Neuronal stem cell (in vitro differentiated cells): ENCODE results near the gene CDH13.
A peak's percentile ranks its signal among the peaks of the same experiment; 100 is the strongest.

Experiments
- DNase-seq: peaks from one replicate; pipeline ENCODE4 v3.0.0-alpha.2; 2013; ENCODE audit warnings: low spot score
- H2AFZ ChIP-seq: one replicate; pipeline ENCODE4 v1.6.1; 2013; ENCODE audit warnings: mild to moderate bottlenecking, low read length, inconsistent platforms
- H2AK5ac ChIP-seq: 2 replicates; pipeline ENCODE4 v1.6.1; 2013; ENCODE audit warnings: low read depth, mild to moderate bottlenecking, inconsistent platforms, low read length, moderate library complexity, mixed read lengths
- H2BK120ac ChIP-seq: 2 replicates; pipeline ENCODE4 v1.6.1; 2013; ENCODE audit warnings: low read depth, mild to moderate bottlenecking, inconsistent platforms, low read length, moderate library complexity, mixed read lengths
- H2BK12ac ChIP-seq: one replicate; pipeline ENCODE4 v1.6.1; 2013; ENCODE audit warnings: low read length, inconsistent platforms
- H2BK15ac ChIP-seq: 2 replicates; pipeline ENCODE4 v1.6.1; 2013; ENCODE audit warnings: mild to moderate bottlenecking, low read length, inconsistent platforms, mixed read lengths
- H2BK5ac ChIP-seq: one replicate; pipeline ENCODE4 v1.6.1; 2013; ENCODE audit warnings: inconsistent platforms, mild to moderate bottlenecking, low read length, moderate library complexity
- H3K14ac ChIP-seq: one replicate; pipeline ENCODE4 v1.6.1; 2013; ENCODE audit warnings: low read length, inconsistent platforms
- H3K18ac ChIP-seq: 2 replicates; pipeline ENCODE4 v1.6.1; 2013; ENCODE audit warnings: low read length, inconsistent platforms
- H3K23ac ChIP-seq: 2 replicates; pipeline ENCODE4 v1.6.1; 2013; ENCODE audit warnings: low read depth, mild to moderate bottlenecking, mixed read lengths, low read length, inconsistent platforms; ENCODE audit not compliant: poor library complexity
- H3K27ac ChIP-seq: replicated peaks from 3 replicates; pipeline ENCODE4 v1.5.1; 2013; ENCODE audit warnings: low read length, inconsistent platforms
- H3K27me3 ChIP-seq, 3 experiments: 2 replicates each; pipeline ENCODE4 v1.6.1; 2013; ENCODE audit warnings: low read length in 3 of 3, mild to moderate bottlenecking in 2 of 3, inconsistent platforms in 1 of 3, low read depth in 1 of 3, mixed read lengths in 1 of 3, moderate library complexity in 1 of 3; ENCODE audit not compliant: control insufficient read depth in 3 of 3, insufficient read depth in 3 of 3
- H3K36me3 ChIP-seq, 2 donors: replicated peaks in 1 of 2; 2 replicates each; pipeline ENCODE4 v1.6.1; 2013; ENCODE audit warnings: low read length in 2 of 2; ENCODE audit not compliant: control insufficient read depth in 2 of 2, insufficient read depth in 2 of 2
- H3K4ac ChIP-seq: 2 replicates; pipeline ENCODE4 v1.6.1; 2013; ENCODE audit warnings: inconsistent platforms, mild to moderate bottlenecking, low read length, moderate library complexity
- H3K4me1 ChIP-seq, 2 donors: 1 replicate in 1 of 2; 2 replicates in 1 of 2; pipeline ENCODE4 v1.6.1; 2013; ENCODE audit warnings: low read length in 2 of 2, low read depth in 1 of 2; ENCODE audit not compliant: control insufficient read depth in 2 of 2, insufficient read depth in 1 of 2
- H3K4me2 ChIP-seq: one replicate; pipeline ENCODE4 v1.6.1; 2013; ENCODE audit warnings: mild to moderate bottlenecking, low read length, inconsistent platforms; ENCODE audit not compliant: insufficient read depth, poor library complexity, severe bottlenecking
- H3K4me3 ChIP-seq, 2 donors: 2 replicates each; pipeline ENCODE4 v1.5.1; 2013; ENCODE audit warnings: low read length in 2 of 2, mild to moderate bottlenecking in 2 of 2, inconsistent platforms in 1 of 2, moderate library complexity in 1 of 2
- H3K79me1 ChIP-seq: one replicate; pipeline ENCODE4 v1.6.1; 2013; ENCODE audit warnings: low read depth, mild to moderate bottlenecking, inconsistent platforms, low read length, moderate library complexity
- H3K9ac ChIP-seq: one replicate; pipeline ENCODE4 v1.6.1; 2013; ENCODE audit warnings: mild to moderate bottlenecking, low read depth, low read length, inconsistent platforms; ENCODE audit not compliant: poor library complexity
- H3K9me3 ChIP-seq, 2 donors: replicated peaks in 1 of 2; 2 replicates each; pipeline versions ENCODE3 to v1.6.1; 2013; ENCODE audit warnings: low read length in 2 of 2, mild to moderate bottlenecking in 2 of 2, inconsistent platforms in 1 of 2, low read depth in 1 of 2, mixed read lengths in 1 of 2, moderate library complexity in 1 of 2; ENCODE audit not compliant: control insufficient read depth in 2 of 2, insufficient read depth in 1 of 2
- H4K8ac ChIP-seq: one replicate; pipeline ENCODE4 v1.6.1; 2013; ENCODE audit warnings: low read depth, mild to moderate bottlenecking, inconsistent platforms, low read length, moderate library complexity
- H4K91ac ChIP-seq: one replicate; pipeline ENCODE4 v1.6.1; 2013; ENCODE audit warnings: low read length, low read depth, mild to moderate bottlenecking, inconsistent platforms; ENCODE audit not compliant: poor library complexity
- WGBS, 2 donors: extraction: QIAGEN DNeasy Blood & Tissue Kit; methylation state at CpG; one replicate each; pipeline ENCODE4 v1.1.7; 2013; ENCODE audit warnings: missing lambda C conversion rate in 2 of 2, mixed read lengths in 1 of 2; ENCODE audit not compliant: insufficient read length in 2 of 2, insufficient replicate concordance in 1 of 2; ENCODE audit errors: extremely low coverage in 2 of 2; 5-methylcytosine and 5-hydroxymethylcytosine counted together

CDH13 gene

DNA sequence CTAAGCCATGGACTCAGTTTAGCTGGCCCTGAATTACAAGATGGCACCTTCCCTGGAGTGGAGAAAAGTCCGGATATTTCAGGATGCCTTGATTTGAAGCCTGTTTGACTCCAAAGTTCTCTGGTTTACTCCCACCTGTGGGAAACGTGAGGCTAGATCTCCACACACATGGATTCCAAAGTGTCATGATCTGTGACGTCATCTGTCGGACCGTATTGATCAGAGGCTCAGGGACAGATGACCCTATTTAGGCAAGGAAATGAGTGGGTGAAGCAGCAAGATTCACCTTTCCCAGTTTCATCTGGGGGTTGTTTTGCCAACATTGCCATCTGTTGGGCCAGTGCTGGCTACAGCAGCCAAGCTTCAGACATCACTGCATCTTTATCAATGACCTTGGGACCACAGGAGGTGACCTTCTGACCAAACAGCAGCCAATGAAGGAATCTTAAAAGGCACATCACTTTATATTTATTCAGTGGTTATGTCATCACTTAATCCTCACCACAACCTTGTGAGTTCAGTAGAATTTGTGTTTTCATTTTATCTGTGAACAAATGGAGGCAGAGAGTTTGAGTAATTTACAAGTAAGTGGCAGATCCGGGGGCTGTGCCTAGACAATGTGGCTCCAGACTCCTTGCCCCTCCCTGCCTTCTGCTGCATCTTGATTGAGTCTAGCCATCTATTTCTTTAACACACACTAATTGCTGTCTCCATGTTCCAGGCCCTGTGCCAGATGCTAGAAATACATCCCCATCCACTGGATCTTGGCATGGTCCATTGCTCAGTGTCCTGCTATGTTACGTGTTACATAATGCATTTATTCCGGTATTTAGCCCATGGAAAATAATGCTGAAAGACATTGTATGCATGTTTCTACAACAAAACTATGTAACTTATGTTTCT, 1.5 kb upstream of the CDH13 start:
- no peak for DNase-seq
- no peak overlapping the region for H2BK12ac ChIP-seq
- H3K23ac ChIP-seq, result no peak overlapping the region
- no peak overlapping the region for H4K91ac ChIP-seq
- no peak overlapping the region for H2BK120ac ChIP-seq
- peaks cover 0 to 61% (median 32%) of the 10 kb centered on the region in 3 experiments for H3K27me3 ChIP-seq
- no peak overlapping the region for H2BK5ac ChIP-seq
- no peaks in the 10 kb centered on the region for H3K9me3 ChIP-seq
- H2AK5ac ChIP-seq, result no peak overlapping the region
- no peak overlapping the region for H3K4me3 ChIP-seq
- no peaks in the 10 kb centered on the region for H3K79me1 ChIP-seq
- H3K14ac ChIP-seq, result no peak overlapping the region
- WGBS, 2 donors, result no CpG with 5 or more reads among the region's 8 CpGs
- H3K4ac ChIP-seq, result no peak overlapping the region
- H3K18ac ChIP-seq, result no peak overlapping the region
- no peak overlapping the region for H2BK15ac ChIP-seq
- H3K9ac ChIP-seq, result no peak overlapping the region
- H3K4me1 ChIP-seq, result peaks cover 0 to 9% of the 10 kb centered on the region in 2 donors
- H3K4me2 ChIP-seq, result no peak overlapping the region
- H4K8ac ChIP-seq, result no peak overlapping the region
- no peak overlapping the region for H3K27ac ChIP-seq
- no peaks in the 10 kb centered on the region for H3K36me3 ChIP-seq
- no peak overlapping the region for H2AFZ ChIP-seq

DNA sequence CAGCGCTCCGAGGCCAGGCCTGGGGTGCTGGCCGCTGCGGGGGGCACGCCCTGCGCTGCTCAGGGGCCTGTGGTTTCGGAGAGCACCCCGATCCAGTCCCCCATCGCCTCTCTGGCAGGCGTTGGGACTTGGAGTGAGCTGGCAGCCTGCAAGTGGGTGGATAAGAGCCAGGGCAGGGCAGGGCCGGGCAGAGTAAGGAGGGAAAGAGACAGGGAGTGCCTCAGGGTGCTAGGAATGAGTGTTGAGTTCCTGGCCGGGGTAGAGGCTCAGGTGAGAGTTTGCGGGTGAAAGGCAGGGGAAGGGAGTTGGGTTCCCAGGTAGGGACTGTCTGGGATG, 1.3 kb downstream of the CDH13 start:
- Histone ChIP-seq H4K91ac (no peak overlapping the region), H3K4me2 (peak overlapping the region; percentile 95), H3K4me3 (peak overlapping the region in 1 of 2 donors; percentile 81), H3K4ac (no peak overlapping the region), H3K9me3 (no peaks in the 10 kb centered on the region), H3K27ac (no peak overlapping the region), H3K27me3 (peaks cover 0 to 64% (median 32%) of the 10 kb centered on the region in 3 experiments), H2AK5ac (no peak overlapping the region), H2BK120ac (no peak overlapping the region), H2BK15ac (peak overlapping the region; percentile 35), H3K18ac (peak overlapping the region; percentile 88), H3K23ac (no peak overlapping the region), H2BK5ac (no peak overlapping the region), H3K9ac (peak overlapping the region; percentile 17), H3K4me1 (peaks cover 0 to 9% of the 10 kb centered on the region in 2 donors), H2AFZ (peak overlapping the region; percentile 82), H2BK12ac (peak overlapping the region; percentile 35), H3K36me3 (no peaks in the 10 kb centered on the region), H3K14ac (no peak overlapping the region), H3K79me1 (no peaks in the 10 kb centered on the region), H4K8ac (no peak overlapping the region)
- DNase-seq, result no peak
- WGBS, 2 donors, result no CpG with 5 or more reads among the region's 13 CpGs

DNA sequence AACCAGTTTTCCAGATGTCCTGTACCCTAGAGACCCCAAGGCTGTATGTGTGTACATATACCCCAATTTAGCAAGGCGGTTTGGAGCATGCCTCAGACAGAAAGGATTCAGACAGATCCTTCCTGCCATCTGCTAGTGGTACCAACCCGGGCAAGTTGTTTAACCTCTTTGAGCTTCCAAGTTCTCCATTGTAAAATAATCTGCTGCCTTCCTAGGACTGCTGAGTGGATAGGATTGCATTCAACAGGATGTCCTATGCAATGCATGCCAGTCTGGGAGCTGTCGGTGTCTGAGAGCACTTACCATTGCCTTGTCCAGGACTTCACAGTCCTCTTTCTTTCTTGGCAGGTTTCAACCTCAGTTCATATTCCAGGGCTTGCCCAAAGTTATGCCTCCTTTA, 1.9 kb downstream of the CDH13 start:
- H3K23ac ChIP-seq, result no peak overlapping the region
- H3K9ac ChIP-seq, result no peak overlapping the region
- no peak for DNase-seq
- no peak overlapping the region for H3K4ac ChIP-seq
- peaks cover 0 to 64% (median 30%) of the 10 kb centered on the region in 3 experiments for H3K27me3 ChIP-seq
- no peaks in the 10 kb centered on the region for H3K79me1 ChIP-seq
- no peak overlapping the region for H3K27ac ChIP-seq
- H3K18ac ChIP-seq, result no peak overlapping the region
- H3K4me1 ChIP-seq, result peaks cover 0 to 9% of the 10 kb centered on the region in 2 donors
- no peak overlapping the region for H3K4me3 ChIP-seq
- no peak overlapping the region for H2AK5ac ChIP-seq
- H2BK5ac ChIP-seq, result no peak overlapping the region
- no peak overlapping the region for H3K14ac ChIP-seq
- H2BK120ac ChIP-seq, result no peak overlapping the region
- H2BK12ac ChIP-seq, result no peak overlapping the region
- H3K4me2 ChIP-seq, result no peak overlapping the region
- no peak overlapping the region for H2BK15ac ChIP-seq
- no peak overlapping the region for H4K91ac ChIP-seq
- no peak overlapping the region for H4K8ac ChIP-seq
- H3K9me3 ChIP-seq, result no peaks in the 10 kb centered on the region
- WGBS, 2 donors, result no CpG with 5 or more reads among the region's 3 CpGs
- H3K36me3 ChIP-seq, result no peaks in the 10 kb centered on the region
- H2AFZ ChIP-seq, result no peak overlapping the region

DNA sequence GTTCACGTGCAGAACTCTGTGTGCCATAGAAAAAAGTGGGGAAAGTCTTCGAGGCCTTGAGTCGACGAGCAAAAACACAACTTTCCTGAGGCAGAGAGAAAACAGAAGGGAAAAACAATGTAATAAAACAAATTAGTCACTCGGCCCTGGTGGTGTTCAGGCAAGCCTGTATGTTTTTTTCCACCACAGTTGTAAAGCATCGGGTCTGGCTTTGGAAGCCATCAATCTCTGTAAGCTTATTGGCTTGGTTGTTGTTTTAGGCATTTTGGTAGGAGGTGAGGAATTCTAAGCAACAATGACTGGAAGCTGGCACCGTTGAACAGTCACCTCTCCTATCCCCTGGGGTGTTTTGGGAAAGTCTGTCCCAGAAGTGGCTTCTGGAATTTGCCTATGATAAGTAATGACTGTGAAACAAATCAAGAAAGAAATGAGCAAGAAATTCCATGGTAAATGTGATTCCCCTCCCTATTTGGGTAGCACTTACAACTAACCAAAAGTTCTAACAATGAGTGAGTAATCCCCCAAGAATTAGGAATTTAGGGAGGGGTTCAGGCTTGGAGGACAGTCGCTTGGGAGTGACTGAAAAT, 2.8 kb downstream of the CDH13 start:
- no peak overlapping the region for H3K27ac ChIP-seq
- H3K4me1 ChIP-seq, result peaks cover 0 to 9% of the 10 kb centered on the region in 2 donors

More for the DNA sequence above, 2.8 kb downstream of the CDH13 start:
- no peak overlapping the region for H3K18ac ChIP-seq
- H2AFZ ChIP-seq, result no peak overlapping the region
- H3K27me3 ChIP-seq, result peaks cover 0 to 59% (median 30%) of the 10 kb centered on the region in 3 experiments
- no peak overlapping the region for H3K23ac ChIP-seq
- H3K9me3 ChIP-seq, result no peaks in the 10 kb centered on the region
- no peak overlapping the region for H3K14ac ChIP-seq
- no peaks in the 10 kb centered on the region for H3K36me3 ChIP-seq
- no peaks in the 10 kb centered on the region for H3K79me1 ChIP-seq
- H3K9ac ChIP-seq, result no peak overlapping the region
- H2BK12ac ChIP-seq, result no peak overlapping the region
- H2BK5ac ChIP-seq, result no peak overlapping the region
- no CpG with 5 or more reads among the region's 8 CpGs for WGBS, 2 donors
- no peak overlapping the region for H4K91ac ChIP-seq
- H3K4ac ChIP-seq, result no peak overlapping the region
- no peak overlapping the region for H2BK15ac ChIP-seq
- H3K4me2 ChIP-seq, result no peak overlapping the region
- no peak overlapping the region for H2BK120ac ChIP-seq
- DNase-seq, result no peak
- H2AK5ac ChIP-seq, result no peak overlapping the region
- H4K8ac ChIP-seq, result no peak overlapping the region
- H3K4me3 ChIP-seq, result no peak overlapping the region
